Vein endothelial cell (primary cell): ENCODE data around the gene CLPX. TPM values are rescaled to one million over a fixed set of nuclear protein-coding genes. Genes with fewer than 3 reads are reported as not detected.

Experiments used
- small RNA-seq: library from RNA; depleted of rRNA; stranded (forward); fragments of <200 nt; gene quantifications from one replicate; pipeline ENCODE3, GENCODE V24; 2012
- total RNA-seq: library from RNA; depleted of rRNA; stranded (reverse); fragments of >200 nt; gene quantifications from 2 replicates; pipeline ENCODE4 v1.2.3, GENCODE V29; 2012

Gene CLPX
- total RNA-seq: 42.8 and 54.5 TPM in 2 replicates

GRCh38 chr15:65184868-65185717, at the start of gene CLPX:
CLPX (minus strand) TSS chr15:65185342; CDS start chr15:65185153, 189 bp downstream.

GRCh38 chr15:65210770-65211481, 25.8 kb upstream of the CLPX start, which contains the start of gene CILP:
CILP (minus strand) TSS chr15:65211473; CDS start chr15:65209755, 1,718 bp downstream.

GRCh38 chr15:65133548-65134200, 51.5 kb downstream of the CLPX start, which contains the start of gene PDCD7:
PDCD7 (minus strand) TSS chr15:65133808; CDS start chr15:65133781, 27 bp downstream.

GRCh38 chr15:65115086-65115485, 70.1 kb downstream of the CLPX start, which contains the start of gene UBAP1L:
UBAP1L (minus strand) TSS chr15:65115200; CDS start chr15:65106215, 8,985 bp downstream.

Small RNAs within 50 kb of the gene (small RNA-seq; reads per million reads assigned to genes)
- not detected for gene AC013553.1
- not detected for gene AC068213.1
- gene RNU6-686P: not detected

Other genes starting within 250 kb of the CLPX start
- gene SPG21, start 195.4 kb downstream of the CLPX start, total RNA-seq: 65.7 and 86.9 TPM in 2 replicates
- gene MTFMT, start 155.7 kb downstream of the CLPX start, total RNA-seq: 13.1 and 22.4 TPM in 2 replicates
- not detected in 2 replicates for gene SLC51B, start 140.0 kb downstream of the CLPX start, total RNA-seq
- gene RASL12, start 117.4 kb downstream of the CLPX start, total RNA-seq: not detected in 2 replicates
- not detected in 2 replicates for gene KBTBD13, start 108.6 kb downstream of the CLPX start, total RNA-seq
- 1.6 and 3.7 TPM in 2 replicates for gene UBAP1L, start 70.1 kb downstream of the CLPX start, total RNA-seq
- gene PDCD7, start 51.5 kb downstream of the CLPX start, total RNA-seq: 16.3 and 23.4 TPM in 2 replicates
- gene CILP, start 26.1 kb upstream of the CLPX start, total RNA-seq: not detected in 2 replicates
- 3.7 and 6.2 TPM in 2 replicates for gene PARP16, start 101.5 kb upstream of the CLPX start, total RNA-seq
- gene RNU5A-1, start 110.7 kb upstream of the CLPX start, total RNA-seq: not detected in 2 replicates
- not detected in 2 replicates for gene RNU5B-1, start 119.3 kb upstream of the CLPX start, total RNA-seq
- gene IGDCC3, start 192.7 kb upstream of the CLPX start, total RNA-seq: under 0.01 and 0.33 TPM in 2 replicates
- under 0.01 TPM in 1 of 2 replicates, not detected in the other for gene IGDCC4, start 237.6 kb upstream of the CLPX start, total RNA-seq